Fibroblast of lung (primary cell): Measurements from ENCODE around the gene NDEL1. TPM values are rescaled to one million over a fixed set of nuclear protein-coding genes. Genes with fewer than 3 reads are reported as not detected.

ENCODE experiments used
- DNase-seq, 2 donors: peaks; one replicate each; pipeline versions ENCODE4 v3.0.0 to v3.0.0-alpha.2; 2010; ENCODE audit warnings: low read depth in 2 of 2
- H2AFZ ChIP-seq: 2 replicates; pipeline ENCODE4 v1.5.1; 2012; ENCODE audit warnings: low read length, control low read depth, inconsistent platforms
- H3K27ac ChIP-seq: 2 replicates; pipeline ENCODE4 v1.5.1; 2011; ENCODE audit warnings: low read length, control low read depth; ENCODE audit not compliant: insufficient read depth
- H3K27me3 ChIP-seq: 2 replicates; pipeline ENCODE4 v1.5.1; 2011; ENCODE audit warnings: mild to moderate bottlenecking, low read length; ENCODE audit not compliant: control insufficient read depth, insufficient read depth
- H3K36me3 ChIP-seq: 2 replicates; pipeline ENCODE4 v1.5.1; 2011; ENCODE audit warnings: low read length; ENCODE audit not compliant: control insufficient read depth, insufficient read depth
- H3K4me1 ChIP-seq: 2 replicates; pipeline ENCODE4 v1.5.1; 2011; ENCODE audit warnings: low read length; ENCODE audit not compliant: control insufficient read depth, insufficient read depth; ENCODE audit errors: extremely low read depth
- H3K4me2 ChIP-seq: 2 replicates; pipeline ENCODE4 v1.5.1; 2011; ENCODE audit warnings: low read length, control low read depth; ENCODE audit not compliant: insufficient read depth; ENCODE audit errors: extremely low read depth
- H3K4me3 ChIP-seq, 4 experiments: fragments of 200-600 bp in 1 of 4; sonication (generic) in 1 of 4; replicated peaks in 1 of 4; 2 replicates each; pipeline ENCODE4 v1.5.1; 2011 to 2016; ENCODE audit warnings: low read length in 4 of 4, low read depth in 3 of 4, mild to moderate bottlenecking in 3 of 4, control low read depth in 2 of 4, inconsistent platforms in 1 of 4, mixed read lengths in 1 of 4; ENCODE audit not compliant: insufficient read depth in 1 of 4; ENCODE audit errors: control extremely low read depth in 1 of 4
- H3K79me2 ChIP-seq: 2 replicates; pipeline ENCODE4 v1.5.1; 2012; ENCODE audit warnings: mild to moderate bottlenecking, low read length, inconsistent platforms; ENCODE audit not compliant: control insufficient read depth, insufficient read depth
- H3K9ac ChIP-seq: 2 replicates; pipeline ENCODE4 v1.5.1; 2011; ENCODE audit warnings: mild to moderate bottlenecking, low read length, control low read depth; ENCODE audit not compliant: insufficient read depth
- H3K9me3 ChIP-seq: 2 replicates; pipeline ENCODE4 v1.5.1; 2012; ENCODE audit warnings: low read depth, low read length; ENCODE audit not compliant: control insufficient read depth, insufficient read depth
- H4K20me1 ChIP-seq: 2 replicates; pipeline ENCODE4 v1.5.1; 2011; ENCODE audit warnings: low read length; ENCODE audit not compliant: control insufficient read depth, insufficient read depth; ENCODE audit errors: extremely low read depth
- CTCF ChIP-seq, 2 donors: IDR thresholded peaks in 1 of 2; conservative IDR thresholded peaks in 1 of 2; 1 replicate in 1 of 2; 2 replicates in 1 of 2; pipeline ENCODE4 v1.5.1; 2011 to 2012; ENCODE audit warnings: low read length in 2 of 2, control low read depth in 1 of 2, inconsistent platforms in 1 of 2, low read depth in 1 of 2, mild to moderate bottlenecking in 1 of 2
- EZH2 ChIP-seq: IDR thresholded peaks from 2 replicates; pipeline ENCODE4 v1.5.1; 2012; ENCODE audit warnings: low read length, control low read depth, mild to moderate bottlenecking; ENCODE audit errors: missing control alignments
- polyA plus RNA-seq, 2 donors: library from polyadenylated mRNA; depleted of rRNA in 1 of 2; stranded (reverse) in 1 of 2; unstranded in 1 of 2; fragments of >200 nt; gene quantifications; 2 replicates each; pipeline ENCODE4 v1.2.1, GENCODE V29; 2011 to 2012; ENCODE audit warnings: missing spikeins in 1 of 2
- total RNA-seq: library from RNA; depleted of rRNA; stranded (reverse); fragments of >200 nt; gene quantifications from 2 replicates; pipeline ENCODE4 v1.2.1, GENCODE V29; 2014

NDEL1 gene
- total and polyA plus RNA-seq, 2 donors (not counting 1 experiment from before 2014, with no cell fraction given) = 45.4 to 88.6 TPM

- no peak overlapping the region for H2AFZ ChIP-seq
- no peak overlapping the region for H3K9ac ChIP-seq
- no peak for DNase-seq
- TF ChIP-seq EZH2 (no peak), CTCF (conservative IDR thresholded peaks at IDR 0.05 in 1 of 2, IDR thresholded peaks at IDR 0.05 in 1 of 2; ENCODE audit: low read depth in 1 of 2, low read length in 2 of 2) (no peak)
- H3K4me2 ChIP-seq = no peak overlapping the region
- no peaks in the 10 kb centered on the region for H3K9me3 ChIP-seq
- no peak overlapping the region for H3K27ac ChIP-seq
- H3K27me3 ChIP-seq = no peaks in the 10 kb centered on the region
- H3K4me3 ChIP-seq = no peak overlapping the region
- H4K20me1 ChIP-seq = no peaks in the 10 kb centered on the region
- peaks cover 29% of the 10 kb centered on the region for H3K36me3 ChIP-seq
- peaks cover 8% of the 10 kb centered on the region for H3K4me1 ChIP-seq
- H3K79me2 ChIP-seq = peaks cover 23% of the 10 kb centered on the region
Observed at GRCh38 chr17:8468980-8469379, 33.3 kb downstream of the NDEL1 start.

- no peaks in the 10 kb centered on the region for H3K9me3 ChIP-seq
- no peak for DNase-seq
- no peaks in the 10 kb centered on the region for H4K20me1 ChIP-seq
- peaks cover 8% of the 10 kb centered on the region for H3K4me1 ChIP-seq
- H3K27me3 ChIP-seq = no peaks in the 10 kb centered on the region
- no peak overlapping the region for H3K9ac ChIP-seq
- H3K4me2 ChIP-seq = no peak overlapping the region
- no peak overlapping the region for H3K4me3 ChIP-seq
- H3K79me2 ChIP-seq = peaks cover 19% of the 10 kb centered on the region
- H3K36me3 ChIP-seq = peaks cover 32% of the 10 kb centered on the region
- TF ChIP-seq CTCF (conservative IDR thresholded peaks at IDR 0.05 in 1 of 2, IDR thresholded peaks at IDR 0.05 in 1 of 2; ENCODE audit: low read depth in 1 of 2, low read length in 2 of 2) (no peak), EZH2 (no peak)
- H2AFZ ChIP-seq = no peak overlapping the region
- H3K27ac ChIP-seq = peak overlapping the region; percentile 14
Observed at GRCh38 chr17:8469964-8470363, 34.3 kb downstream of the NDEL1 start.

- H3K36me3 ChIP-seq = peaks cover 36% of the 10 kb centered on the region
- H3K27ac ChIP-seq = peak overlapping the region; percentile 14
- H3K27me3 ChIP-seq = no peaks in the 10 kb centered on the region
- no peak overlapping the region for H3K9ac ChIP-seq
- H4K20me1 ChIP-seq = no peaks in the 10 kb centered on the region
- H3K79me2 ChIP-seq = peaks cover 13% of the 10 kb centered on the region
- peak in 1 of 2 donors; percentile 62 for DNase-seq
- TF ChIP-seq EZH2 (no peak), CTCF (conservative IDR thresholded peaks at IDR 0.05 in 1 of 2, IDR thresholded peaks at IDR 0.05 in 1 of 2; ENCODE audit: low read depth in 1 of 2, low read length in 2 of 2) (no peak)
- peaks cover 4% of the 10 kb centered on the region for H3K4me1 ChIP-seq
- no peak overlapping the region for H2AFZ ChIP-seq
- no peaks in the 10 kb centered on the region for H3K9me3 ChIP-seq
- no peak overlapping the region for H3K4me3 ChIP-seq
- no peak overlapping the region for H3K4me2 ChIP-seq
Observed at GRCh38 chr17:8470447-8471047, 34.9 kb downstream of the NDEL1 start.
